Measurements from ENCODE around the gene SHANK2. TPM values are rescaled to one million over a fixed set of nuclear protein-coding genes. Genes with fewer than 3 reads are reported as not detected.

SHANK2 gene
- total and polyA plus RNA-seq, 10 of the 15 experiments (the other 5 are each of a cell fraction or from before 2014, with no cell fraction given), result 0.01 to 0.31 (median 0.10) TPM; not detected in 5

GRCh38 chr11:71248656-71249055 is 3.7 kb downstream of the SHANK2 start:
- ChIA-PET RAD21 (ENCODE audit: unreplicated experiment) (no interaction called here), CTCF (no interaction called here), POLR2A (no interaction called here), SMC1A (ENCODE audit: uncharacterized antibody, unreplicated experiment) (no interaction called here)
- no peaks in the 10 kb centered on the region for H3K36me3 ChIP-seq (ENCODE audit: control insufficient read depth in 2 of 2, insufficient read depth in 2 of 2, low read length in 1 of 2)
- DNase-seq (ENCODE audit: low read depth, low spot score) (no peak), FAIRE-seq (no peak), ATAC-seq (no peak)
- H3K4me2 ChIP-seq (ENCODE audit: control insufficient read depth, insufficient read depth), result no peak overlapping the region
- intact Hi-C loops (cut with micrococcal nuclease; ENCODE audit: unreplicated experiment), result no loop called here
- WGBS (ENCODE audit: insufficient coverage, insufficient replicate concordance, low lambda C conversion rate, missing lambda C conversion rate), result 40% methylated on average over 9 of the region's 9 CpGs
- H3K79me2 ChIP-seq (ENCODE audit: control insufficient read depth, insufficient read depth, low read length), result no peaks in the 10 kb centered on the region
- H3K4me3 ChIP-seq, result no peak overlapping the region
- BruUV-seq (replicated peaks), result no TSS peak
- no peak overlapping the region for H3K27ac ChIP-seq (ENCODE audit: control insufficient read depth, insufficient read depth)
- no peak overlapping the region for H3K9ac ChIP-seq (ENCODE audit: control insufficient read depth, insufficient read depth, low read length)
- H3K4me1 ChIP-seq (ENCODE audit: control insufficient read depth, insufficient read depth, low read length), result no peaks in the 10 kb centered on the region
- H2AFZ ChIP-seq (ENCODE audit: control insufficient read depth, low read depth, low read length), result no peak overlapping the region
- no peaks in the 10 kb centered on the region for H3K9me3 ChIP-seq (replicated peaks; ENCODE audit: control insufficient read depth, insufficient read depth, low read length)
- H3K27me3 ChIP-seq (replicated peaks in 1 of 2; ENCODE audit: control insufficient read depth in 2 of 2, insufficient read depth in 2 of 2, low read length in 1 of 2), result peaks cover 4 to 7% of the 10 kb centered on the region in 2 experiments
- in situ Hi-C loops (cut with MboI), result no loop called here
- H4K20me1 ChIP-seq (ENCODE audit: control insufficient read depth, insufficient read depth), result no peaks in the 10 kb centered on the region
- no peak for TF ChIP-seq SIN3A (IDR thresholded peaks at IDR 0.05; ENCODE audit: low read depth, low read length)
- TF ChIP-seq TCF12 (IDR thresholded peaks at IDR 0.05; ENCODE audit: low read depth, low read length), result no peak
- no peak for TF ChIP-seq EZH2 (IDR thresholded peaks at IDR 0.05; ENCODE audit: borderline replicate concordance, control insufficient read depth, low read depth, low read length)
- no peak for TF ChIP-seq E2F8 (IDR thresholded peaks at IDR 0.05; ENCODE audit: low read depth, partially characterized antibody)
- TF ChIP-seq REST (IDR thresholded peaks at IDR 0.05; ENCODE audit: low read depth, low read length), result no peak
- no peak for TF ChIP-seq BMI1 (IDR thresholded peaks at IDR 0.05; ENCODE audit: borderline replicate concordance)
- TF ChIP-seq HDAC2 (IDR thresholded peaks at IDR 0.05), result no peak
- no peak for TF ChIP-seq CBX5 (IDR thresholded peaks at IDR 0.05; ENCODE audit: low read depth)
- TF ChIP-seq POLR2AphosphoS5 (IDR thresholded peaks at IDR 0.05; ENCODE audit: low read length), result no peak
- no peak for TF ChIP-seq SKIL (IDR thresholded peaks at IDR 0.05; ENCODE audit: low read depth, poor library complexity, severe bottlenecking)
- no peak for TF ChIP-seq PRDM15 (CRISPR knock-in tag; IDR thresholded peaks at IDR 0.05)
- no peak for TF ChIP-seq TCF3 (IDR thresholded peaks at IDR 0.05; ENCODE audit: borderline replicate concordance, insufficient read depth, low read depth, low read length)
- no peak for TF ChIP-seq CREB1 (IDR thresholded peaks at IDR 0.05; ENCODE audit: low read depth)

Measured in GM12878 (cell line).